IMR-90 (cell line): ENCODE results near the gene AFTPH. TPM values are rescaled to one million over a fixed set of nuclear protein-coding genes. Genes with fewer than 3 reads are reported as not detected.

Experiments used
- CTCF ChIP-seq: conservative IDR thresholded peaks from 2 replicates; pipeline ENCODE4 v1.5.1; 2012; ENCODE audit warnings: mild to moderate bottlenecking, low read depth, low read length, improper control_type of control experiment
- ELK1 ChIP-seq: fragments of 150-350 bp; IDR thresholded peaks from 2 replicates; pipeline ENCODE4 v1.6.1; 2016; ENCODE audit warnings: low read depth, mild to moderate bottlenecking, low read length, moderate library complexity, borderline replicate concordance
- NFE2L2 ChIP-seq: fragments of 150-350 bp; IDR thresholded peaks from 2 replicates; pipeline ENCODE4 v1.6.1; 2016; ENCODE audit warnings: low read depth, mild to moderate bottlenecking, low read length
- POLR2A ChIP-seq: IDR thresholded peaks from 2 replicates; pipeline ENCODE4 v1.6.1; 2012; ENCODE audit warnings: mild to moderate bottlenecking, low read depth, low read length
- RCOR1 ChIP-seq: IDR thresholded peaks from 2 replicates; pipeline ENCODE4 v1.6.1; 2012; ENCODE audit warnings: mild to moderate bottlenecking, low read length, improper control_type of control experiment; ENCODE audit not compliant: insufficient replicate concordance
- polyA plus RNA-seq, 3 experiments: library from polyadenylated mRNA; depleted of rRNA; stranded (reverse); fragments of >200 nt; gene quantifications; 2 replicates each; pipeline ENCODE4 v1.2.3, GENCODE V29; 2012; ENCODE audit warnings: low replicate concordance in 1 of 3
- total RNA-seq: library from RNA; depleted of rRNA; stranded (reverse); fragments of >200 nt; gene quantifications from 2 replicates; pipeline ENCODE4 v1.2.3, GENCODE V29; 2012

The AFTPH gene
- total and polyA plus RNA-seq, 2 of the 4 experiments (the other 2 are of a cell fraction): 9.4 to 19.9 TPM

- TF ChIP-seq CTCF: no peak
- 0 out of 2 replicates have a peak, but pooled peaks have one; percentile 49 for TF ChIP-seq ELK1
- TF ChIP-seq RCOR1: peak; percentile 73
- TF ChIP-seq NFE2L2: no peak
- TF ChIP-seq POLR2A: peak; percentile 60
Measured at GRCh38 chr2:64523666-64524603, at the start of gene AFTPH (continued).
